Measurements from ENCODE around the gene SERGEF. TPM values are rescaled to one million over a fixed set of nuclear protein-coding genes. Genes with fewer than 3 reads are reported as not detected.

The SERGEF gene
- total and polyA plus RNA-seq, 2 of the 13 experiments (the other 11 are each of a cell fraction or from before 2014, with no cell fraction given): 54.5 to 114 TPM

- no peak for TF ChIP-seq ATF2 (CRISPR knock-in tag; IDR thresholded peaks at IDR 0.05)
- no peak for TF ChIP-seq KIAA2018 (CRISPR knock-in tag; IDR thresholded peaks at IDR 0.05; ENCODE audit: borderline replicate concordance)
- peak; percentile 95 for TF ChIP-seq RXRB (CRISPR knock-in tag; IDR thresholded peaks at IDR 0.05; ENCODE audit: borderline replicate concordance)
- no peak for TF ChIP-seq ZNF792 (CRISPR knock-in tag; IDR thresholded peaks at IDR 0.05)
- TF ChIP-seq PAXIP1 (CRISPR knock-in tag; conservative IDR thresholded peaks at IDR 0.05): peak; percentile 31; the same call in 1 of the 2 replicates
- no peak for TF ChIP-seq MYNN (CRISPR knock-in tag; IDR thresholded peaks at IDR 0.05; ENCODE audit: low read depth)
- TF ChIP-seq ETV6 (CRISPR knock-in tag; conservative IDR thresholded peaks at IDR 0.05): no peak
Measured at GRCh38 chr11:18010977-18011586, 1.8 kb downstream of the SERGEF start (continued).
